HG03139 (cell line): ENCODE measurements around the gene GART.
A peak's percentile ranks its signal among the peaks of the same experiment; 100 is the strongest.

Experiments
- ATAC-seq: cut with Tn5 transposase; IDR thresholded peaks from one replicate; pipeline ENCODE4 v1.9.1; 2021; ENCODE audit not compliant: unreplicated experiment

GART gene

GRCh38 chr21:33554236-33554981 lies 12.5 kb upstream of the GART start:
- no peak for ATAC-seq

DNA sequence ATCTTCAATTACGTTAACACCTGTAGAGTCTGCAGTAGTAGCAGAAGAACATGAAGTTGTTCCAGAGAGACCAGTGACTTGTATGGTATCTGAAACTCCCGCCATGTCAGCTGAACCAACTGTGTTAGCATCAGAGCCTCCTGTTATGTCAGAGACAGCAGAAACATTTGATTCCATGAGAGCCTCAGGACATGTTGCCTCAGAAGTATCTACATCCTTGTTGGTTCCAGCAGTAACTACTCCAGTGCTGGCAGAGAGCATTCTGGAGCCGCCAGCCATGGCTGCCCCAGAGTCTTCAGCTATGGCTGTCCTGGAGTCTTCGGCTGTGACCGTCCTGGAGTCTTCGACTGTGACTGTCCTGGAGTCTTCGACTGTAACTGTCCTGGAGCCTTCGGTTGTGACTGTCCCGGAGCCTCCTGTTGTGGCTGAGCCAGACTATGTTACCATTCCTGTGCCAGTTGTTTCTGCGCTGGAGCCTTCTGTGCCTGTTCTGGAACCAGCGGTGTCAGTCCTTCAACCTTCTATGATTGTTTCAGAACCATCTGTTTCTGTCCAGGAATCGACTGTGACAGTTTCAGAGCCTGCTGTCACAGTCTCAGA lies 11.2 kb upstream of the GART start:
- no peak for ATAC-seq

DNA sequence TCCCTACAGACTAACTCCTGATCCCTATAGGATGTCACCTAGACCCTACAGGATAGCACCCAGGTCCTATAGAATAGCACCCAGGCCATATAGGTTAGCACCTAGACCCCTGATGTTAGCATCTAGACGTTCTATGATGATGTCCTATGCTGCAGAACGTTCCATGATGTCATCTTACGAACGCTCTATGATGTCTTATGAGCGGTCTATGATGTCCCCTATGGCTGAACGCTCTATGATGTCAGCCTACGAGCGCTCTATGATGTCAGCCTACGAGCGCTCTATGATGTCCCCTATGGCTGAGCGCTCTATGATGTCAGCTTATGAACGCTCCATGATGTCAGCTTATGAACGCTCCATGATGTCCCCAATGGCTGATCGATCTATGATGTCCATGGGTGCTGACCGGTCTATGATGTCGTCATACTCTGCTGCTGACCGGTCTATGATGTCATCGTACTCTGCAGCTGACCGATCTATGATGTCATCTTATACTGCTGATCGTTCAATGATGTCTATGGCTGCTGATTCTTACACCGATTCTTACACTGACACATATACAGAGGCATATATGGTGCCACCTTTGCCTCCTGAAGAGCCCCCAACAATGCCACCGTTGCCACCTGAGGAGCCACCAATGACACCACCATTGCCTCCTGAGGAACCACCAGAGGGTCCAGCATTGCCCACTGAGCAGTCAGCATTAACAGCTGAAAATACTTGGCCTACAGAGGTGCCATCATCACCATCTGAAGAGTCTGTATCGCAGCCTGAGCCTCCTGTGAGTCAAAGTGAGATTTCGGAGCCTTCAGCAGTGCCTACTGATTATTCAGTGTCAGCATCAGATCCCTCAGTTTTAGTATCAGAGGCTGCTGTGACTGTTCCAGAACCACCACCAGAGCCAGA lies 10.4 kb upstream of the GART start:
- ATAC-seq = no peak

- ATAC-seq = no peak
Observed at GRCh38 chr21:33551664-33552063, 9.7 kb upstream of the GART start.

DNA sequence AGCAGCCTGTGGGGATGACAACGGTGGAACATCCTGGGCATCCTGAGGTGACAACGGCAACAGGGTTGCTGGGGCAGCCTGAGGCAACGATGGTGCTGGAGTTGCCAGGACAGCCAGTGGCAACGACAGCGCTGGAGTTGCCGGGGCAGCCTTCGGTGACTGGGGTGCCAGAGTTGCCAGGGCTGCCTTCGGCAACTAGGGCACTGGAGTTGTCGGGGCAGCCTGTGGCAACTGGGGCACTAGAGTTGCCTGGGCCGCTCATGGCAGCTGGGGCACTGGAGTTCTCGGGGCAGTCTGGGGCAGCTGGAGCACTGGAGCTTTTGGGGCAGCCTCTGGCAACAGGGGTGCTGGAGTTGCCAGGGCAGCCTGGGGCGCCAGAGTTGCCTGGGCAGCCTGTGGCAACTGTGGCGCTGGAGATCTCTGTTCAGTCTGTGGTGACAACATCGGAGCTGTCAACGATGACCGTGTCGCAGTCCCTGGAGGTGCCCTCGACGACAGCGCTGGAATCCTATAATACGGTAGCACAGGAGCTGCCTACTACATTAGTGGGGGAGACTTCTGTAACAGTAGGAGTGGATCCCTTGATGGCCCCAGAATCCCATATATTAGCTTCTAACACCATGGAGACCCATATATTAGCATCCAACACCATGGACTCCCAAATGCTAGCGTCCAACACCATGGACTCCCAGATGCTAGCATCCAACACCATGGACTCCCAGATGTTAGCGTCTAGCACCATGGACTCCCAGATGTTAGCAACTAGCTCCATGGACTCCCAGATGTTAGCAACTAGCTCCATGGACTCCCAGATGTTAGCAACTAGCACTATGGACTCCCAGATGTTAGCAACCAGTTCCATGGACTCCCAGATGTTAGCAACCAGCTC lies 9.1 kb upstream of the GART start:
- ATAC-seq = no peak

- ATAC-seq = no peak
Observed at GRCh38 chr21:33549848-33550771, 8.2 kb upstream of the GART start.

DNA sequence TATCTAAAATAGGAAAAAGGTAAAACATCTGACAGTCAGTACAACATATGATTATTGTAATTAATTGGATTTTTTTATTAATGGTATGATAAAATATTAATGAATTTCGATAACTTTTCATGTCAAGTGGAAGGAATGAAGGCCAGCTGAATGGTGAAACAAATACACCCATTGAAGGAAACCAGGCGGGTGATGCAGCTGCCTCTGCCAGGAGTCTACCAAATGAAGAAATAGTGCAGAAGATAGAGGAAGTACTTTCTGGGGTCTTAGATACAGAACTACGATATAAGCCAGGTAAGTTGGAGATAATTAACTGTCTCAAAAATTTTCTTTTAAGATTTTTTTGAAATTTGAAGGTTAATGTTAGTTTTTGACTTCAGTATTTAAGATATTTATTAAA lies 4.2 kb upstream of the GART start:
- no peak for ATAC-seq

DNA sequence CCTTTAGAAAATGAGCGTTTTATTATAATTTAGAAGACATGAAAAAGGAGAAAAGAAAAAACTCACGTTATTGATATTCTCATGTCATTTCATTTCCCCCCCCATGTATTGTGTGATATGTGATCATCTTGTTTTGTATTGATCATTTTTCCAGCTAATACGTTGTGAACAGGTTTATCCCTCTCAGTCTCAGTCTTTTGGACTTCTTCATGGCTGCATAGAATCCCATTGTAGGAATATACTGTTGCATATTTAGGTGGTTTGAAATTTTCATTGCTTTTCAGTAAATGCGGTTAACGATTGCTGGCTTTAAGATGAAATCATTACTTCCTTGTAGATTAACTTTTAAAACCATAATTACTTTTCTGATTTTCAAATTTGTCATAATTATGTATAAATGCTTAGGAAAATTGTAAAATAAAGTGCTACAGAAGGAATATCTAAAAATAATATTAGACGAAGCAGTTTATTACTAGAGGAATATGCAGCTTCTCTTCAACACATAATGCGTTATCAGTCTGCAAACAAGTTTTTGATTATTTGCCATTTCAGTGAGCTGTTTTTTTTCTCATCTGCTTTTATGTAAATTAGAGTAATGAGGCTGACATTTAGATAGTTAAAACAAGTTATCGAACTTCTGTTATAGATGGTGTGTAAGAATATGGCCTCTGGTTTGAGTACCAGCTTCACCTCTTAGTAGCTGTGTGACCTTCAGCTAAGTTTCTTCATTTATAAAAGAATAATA lies 2.7 kb upstream of the GART start:
- ATAC-seq = no peak

DNA sequence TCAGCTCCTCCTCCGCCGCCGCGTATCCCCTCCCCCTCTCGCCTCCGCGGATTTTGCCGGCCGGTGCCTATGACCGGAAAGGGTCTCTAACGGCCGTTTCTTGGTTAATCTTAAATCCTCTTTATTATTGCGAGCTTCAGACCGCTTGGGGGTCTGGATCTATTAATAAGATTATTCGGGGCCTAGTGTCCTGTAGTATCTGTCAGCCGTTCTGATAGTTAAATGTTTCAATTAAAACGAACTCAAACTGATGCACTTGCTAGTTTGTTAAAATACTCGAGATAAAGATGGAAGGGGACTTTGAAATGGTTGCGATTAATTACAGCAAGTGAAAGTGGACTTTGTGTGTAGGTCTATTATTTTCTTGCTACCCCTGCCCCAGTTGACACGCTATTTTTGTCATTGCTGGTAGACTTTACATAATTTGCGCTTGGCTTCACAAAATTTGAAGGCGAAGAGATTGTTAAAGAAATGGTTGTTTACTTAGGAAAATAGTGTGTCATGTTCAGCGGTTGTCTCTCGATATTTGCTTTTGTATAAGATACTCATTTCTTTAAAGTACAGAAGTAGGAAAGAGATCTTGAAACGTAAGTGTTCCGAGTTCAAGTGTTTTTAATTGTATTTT lies 1.7 kb upstream of the GART start:
- no peak for ATAC-seq

GRCh38 chr21:33542640-33543504 lies 955 bp upstream of the GART start, which contains the start of gene SON:
Gene SON (plus strand): TSS chr21:33543038. CDS start chr21:33543093, 55 bp downstream.
- peak; percentile 92 for ATAC-seq

GRCh38 chr21:33541105-33541711 lies 709 bp downstream of the GART start:
- ATAC-seq = no peak

DNA sequence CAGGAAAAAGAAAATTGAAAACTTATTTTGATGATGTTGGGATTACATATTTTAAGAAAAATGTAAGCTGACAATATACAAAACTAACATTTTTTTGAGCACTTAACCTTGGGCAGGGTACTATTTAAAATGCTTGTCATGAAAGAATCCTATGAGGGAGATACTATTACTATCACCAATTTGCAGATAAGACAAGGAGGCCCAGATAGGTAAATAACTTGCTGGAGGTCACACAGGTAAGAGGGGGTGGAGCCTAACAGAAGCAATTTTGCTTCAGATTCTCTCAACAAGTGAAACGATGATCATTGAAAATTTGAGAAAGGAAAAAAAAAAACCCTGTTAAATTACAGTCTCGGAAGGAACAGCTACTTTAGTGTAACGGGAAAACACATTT lies 1.2 kb downstream of the GART start:
- ATAC-seq = no peak

DNA sequence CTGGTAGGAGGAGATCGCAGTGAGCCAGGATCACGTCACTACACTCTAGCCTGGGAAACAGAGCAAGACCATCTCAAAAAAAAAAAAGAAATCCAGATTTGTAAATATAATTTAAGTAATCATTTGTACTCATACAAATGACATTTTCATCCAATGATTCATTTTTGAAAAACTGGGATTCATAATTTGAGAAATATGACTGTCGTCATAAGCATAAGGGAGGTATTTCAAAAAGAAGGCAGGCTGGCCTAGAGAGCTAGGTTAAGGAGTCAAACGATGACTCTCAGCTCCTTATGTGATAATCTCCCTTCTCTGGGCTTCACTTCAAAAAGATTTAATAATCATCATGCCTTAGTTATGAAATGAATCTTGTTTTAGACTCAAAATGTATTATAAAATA lies 2.3 kb downstream of the GART start:
- ATAC-seq = no peak

GRCh38 chr21:33537212-33537611 lies 4.7 kb downstream of the GART start:
- ATAC-seq = no peak

DNA sequence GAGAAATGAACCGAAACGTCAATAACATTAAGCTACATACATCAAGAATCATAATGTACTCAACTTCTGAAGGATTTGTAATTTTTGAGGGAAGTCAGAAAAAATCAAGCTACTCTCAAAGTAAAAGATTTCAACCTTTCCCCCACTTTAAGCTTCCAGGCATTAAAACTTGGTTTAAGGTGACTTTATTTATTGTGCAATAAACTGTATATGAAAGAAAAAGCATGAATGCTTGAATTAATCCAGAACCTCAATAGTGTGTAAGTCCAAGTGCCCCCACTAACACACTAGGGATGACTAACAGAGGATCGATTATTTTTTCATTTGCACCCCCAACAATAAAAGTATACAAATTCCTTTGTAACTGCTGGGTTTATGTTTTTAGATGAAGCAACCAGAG lies 10.9 kb downstream of the GART start:
- no peak for ATAC-seq

GRCh38 chr21:33522953-33523349 lies 19.0 kb downstream of the GART start:
- no peak for ATAC-seq

DNA sequence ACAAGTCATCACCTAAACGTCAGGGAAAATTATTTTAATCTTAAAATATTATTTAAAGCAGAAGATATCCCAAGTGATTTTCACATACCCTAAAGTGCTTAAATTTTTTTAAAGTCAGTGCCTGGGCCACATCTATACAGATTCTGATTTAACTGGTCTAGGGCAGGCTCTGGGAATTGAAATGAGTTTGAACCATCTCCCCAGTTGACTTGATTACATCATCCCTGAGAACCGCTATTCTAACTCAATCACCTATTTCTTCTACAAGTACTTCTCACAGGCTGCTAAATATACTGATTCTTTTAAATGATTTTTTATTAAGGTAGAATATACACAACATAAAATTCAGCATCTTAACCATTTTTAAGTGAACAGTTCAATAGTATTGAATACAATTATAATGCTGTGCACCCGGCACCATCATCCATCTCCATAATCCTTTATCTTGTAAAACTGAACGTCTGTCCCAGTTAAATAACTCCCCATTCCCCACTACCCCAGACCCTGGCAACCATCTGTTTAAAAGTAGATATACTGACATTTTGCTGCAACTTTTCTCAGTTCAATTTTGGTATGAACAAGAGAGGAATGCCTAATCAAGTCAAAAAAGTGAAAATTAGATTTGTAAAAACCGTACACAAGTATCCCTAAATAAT lies 19.5 kb downstream of the GART start:
- ATAC-seq = no peak
